ENCODE data around the gene BST1.

DNA sequence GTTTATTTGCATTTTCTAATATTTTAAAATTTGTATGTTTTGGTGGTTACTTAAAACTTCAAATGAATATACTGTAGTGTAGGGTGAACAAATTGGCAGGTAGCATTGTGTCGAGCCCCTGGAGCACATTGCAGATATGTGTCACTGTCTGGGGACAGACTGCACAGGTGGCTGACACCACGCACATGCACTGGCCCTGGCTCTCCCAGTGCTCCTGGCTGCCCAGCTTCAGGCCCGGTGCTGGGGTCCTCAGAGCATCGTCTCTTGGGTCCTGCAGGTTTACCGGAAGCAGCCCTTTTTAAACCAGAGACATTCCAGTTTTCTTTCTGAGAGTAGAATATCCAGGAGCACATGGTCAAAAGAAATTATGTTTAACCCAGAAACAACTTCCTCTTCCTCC, 15.6 kb downstream of the BST1 start:
- TF ChIP-seq CTCF (conservative IDR thresholded peaks at IDR 0.05 in 1 of 2, IDR thresholded peaks at IDR 0.05 in 1 of 2; ENCODE audit: extremely low read depth in 1 of 2, insufficient read depth in 1 of 2, low read depth in 1 of 2, low read length in 2 of 2) (no peak), EZH2 (IDR thresholded peaks at IDR 0.05; ENCODE audit: borderline replicate concordance, low read length) (no peak)
